A549 (cell line): ENCODE data around the gene KCNC2. TPM values are rescaled to one million over a fixed set of nuclear protein-coding genes. Genes with fewer than 3 reads are reported as not detected.

Experiments used
- ATAC-seq, 2 experiments: fragments of 200-7000 bp in 1 of 2; fragments of >200 bp in 1 of 2; cut with Nextera tagmentation in 1 of 2; cut with Tn5 transposase in 1 of 2; 3 replicates each; pipeline versions ENCODE4 v1.8.0 to v1.9.1; 2018 to 2020; ENCODE audit warnings: mild to moderate bottlenecking in 1 of 2, moderate library complexity in 1 of 2
- CTCF ChIA-PET: fragments of 300-600 bp; sonication (Branson Sonifier 250); formaldehyde crosslinking; extraction: SDS; loops from one replicate; lab custom pipeline; 2021; ENCODE audit warnings: antibody characterized with exemption, inconsistent platforms; lab: Yijun Ruan, JAX
- POLR2A ChIA-PET: fragments of 350-600 bp; formaldehyde crosslinking; extraction: SDS; loops from one replicate; lab custom pipeline; 2021; ENCODE audit warnings: antibody characterized with exemption, inconsistent platforms; lab: Yijun Ruan, JAX
- DNase-seq, 2 experiments: peaks; one replicate each; pipeline versions ENCODE4 v3.0.0 to v3.0.0-alpha.2; 2011 to 2016; ENCODE audit warnings: low read depth in 1 of 2, low spot score in 1 of 2
- FAIRE-seq: peaks from 2 replicates; lab custom pipeline; 2011; peaks lifted over from hg19 to GRCh38; lab: Jason Lieb, UNC
- H3K27ac ChIP-seq, 2 experiments: fragments of >200 bp; sonication (Bioruptor Twin); formaldehyde crosslinking; 3 replicates each; pipeline ENCODE4 v1.5.1; 2016 to 2017
- H3K4me1 ChIP-seq: fragments of >200 bp; sonication (Bioruptor Twin); formaldehyde crosslinking; 3 replicates; pipeline ENCODE4 v1.6.1; 2016
- H3K4me2 ChIP-seq: fragments of >200 bp; sonication (Bioruptor Twin); formaldehyde crosslinking; 3 replicates; pipeline ENCODE4 v1.6.1; 2016
- H3K4me3 ChIP-seq: fragments of >200 bp; sonication (Bioruptor Twin); formaldehyde crosslinking; 3 replicates; pipeline ENCODE4 v1.5.1; 2016
- H3K9me3 ChIP-seq: fragments of >200 bp; sonication (Bioruptor Twin); formaldehyde crosslinking; 3 replicates; pipeline ENCODE4 v1.6.1; 2016
- CBX2 ChIP-seq: fragments of 200-600 bp; sonication (generic); IDR thresholded peaks from 2 replicates; pipeline ENCODE4 v1.6.1; 2016; ENCODE audit warnings: low read depth, mild to moderate bottlenecking, borderline replicate concordance
- CHD2 ChIP-seq: fragments of 150-350 bp; IDR thresholded peaks from 2 replicates; pipeline ENCODE4 v1.6.1; 2014; ENCODE audit warnings: low read length; ENCODE audit not compliant: partially characterized antibody
- EHF ChIP-seq: fragments of 250-450 bp; sonication (Bioruptor Pico); IDR thresholded peaks from 2 replicates; pipeline ENCODE4 v1.5.0; 2020; ENCODE audit warnings: mild to moderate bottlenecking
- ELK1 ChIP-seq: fragments of 150-350 bp; IDR thresholded peaks from 2 replicates; pipeline ENCODE4 v1.6.1; 2014; ENCODE audit warnings: low read depth, mild to moderate bottlenecking, low read length
- EP300 ChIP-seq, 2 experiments: fragments of >200 bp; sonication (Bioruptor Twin); formaldehyde crosslinking; IDR thresholded peaks; 2 replicates in 1 of 2; 3 replicates in 1 of 2; pipeline ENCODE4 v1.6.1; 2016 to 2017
- GATA3 ChIP-seq: IDR thresholded peaks from 2 replicates; pipeline ENCODE4 v1.6.1; 2012; ENCODE audit warnings: borderline replicate concordance
- HEYL ChIP-seq: fragments of 250-450 bp; sonication (Bioruptor Pico); IDR thresholded peaks from 2 replicates; pipeline ENCODE4 v1.8.0; 2021; ENCODE audit warnings: mild to moderate bottlenecking, moderate library complexity
- HOXA7 ChIP-seq: fragments of 250-450 bp; sonication (Bioruptor Pico); IDR thresholded peaks from 2 replicates; pipeline ENCODE4 v1.5.0; 2020; ENCODE audit warnings: mild to moderate bottlenecking, moderate library complexity
- JUN ChIP-seq, 2 experiments: fragments of >200 bp; sonication (Bioruptor Twin); formaldehyde crosslinking; IDR thresholded peaks; 2 replicates in 1 of 2; 3 replicates in 1 of 2; pipeline ENCODE4 v1.6.1; 2016 to 2017
- KDM5A ChIP-seq: fragments of 200-600 bp; sonication (generic); IDR thresholded peaks from 2 replicates; pipeline ENCODE4 v1.6.1; 2016; ENCODE audit warnings: antibody characterized with exemption, mild to moderate bottlenecking
- NPAS2 ChIP-seq: fragments of 250-450 bp; sonication (Bioruptor Pico); IDR thresholded peaks from 2 replicates; pipeline ENCODE4 v1.8.0; 2022; ENCODE audit warnings: mild to moderate bottlenecking, moderate library complexity, borderline replicate concordance
- PBX3 ChIP-seq: IDR thresholded peaks from 2 replicates; pipeline ENCODE4 v1.6.1; 2012
- RARB ChIP-seq: fragments of 250-450 bp; sonication (Bioruptor Pico); IDR thresholded peaks from 2 replicates; pipeline ENCODE4 v1.8.0; 2021; ENCODE audit warnings: mild to moderate bottlenecking, moderate library complexity
- SREBF2 ChIP-seq: fragments of 450-650 bp; IDR thresholded peaks from 2 replicates; pipeline ENCODE4 v1.6.1; 2014; ENCODE audit warnings: mild to moderate bottlenecking, moderate library complexity
- TFCP2L1 ChIP-seq: fragments of 250-450 bp; sonication (Bioruptor Pico); IDR thresholded peaks from 2 replicates; pipeline ENCODE4 v1.5.0; 2021; ENCODE audit warnings: mild to moderate bottlenecking
- TP53 ChIP-seq: fragments of 250-450 bp; sonication (Bioruptor Pico); IDR thresholded peaks from 2 replicates; pipeline ENCODE4 v1.5.0; 2021; ENCODE audit warnings: mild to moderate bottlenecking, moderate library complexity
- ZSCAN20 ChIP-seq: fragments of 250-450 bp; sonication (Bioruptor Pico); IDR thresholded peaks from 2 replicates; pipeline ENCODE4 v1.8.0; 2022; ENCODE audit warnings: mild to moderate bottlenecking, moderate library complexity
- WGBS: methylation state at CpG from one replicate; pipeline ENCODE4 v1.1.6; 2017; ENCODE audit errors: missing lambda C conversion rate; 5-methylcytosine and 5-hydroxymethylcytosine counted together
- polyA plus RNA-seq, 4 experiments: library from polyadenylated mRNA; depleted of rRNA in 3 of 4; stranded (reverse); fragments of >200 nt; fragmentation: RNase III in 1 of 4; extraction: RNeasy Plus Mini Kit Qiagen cat#74134 plus additional on column Dnase treatment in 1 of 4; gene quantifications; 2 replicates in 3 of 4; 3 replicates in 1 of 4; pipeline ENCODE4 v1.2.3, GENCODE V29; 2011 to 2017
- TF ChIP-seq, protein P1 (sequence below): IDR thresholded peaks from 2 replicates; pipeline ENCODE4 v1.6.1; 2012
- TF ChIP-seq, protein P2 (sequence below): fragments of >200 bp; sonication (Bioruptor Twin); formaldehyde crosslinking; IDR thresholded peaks from 3 replicates; pipeline ENCODE4 v1.5.1; 2016
- TF ChIP-seq, protein P3 (sequence below): fragments of 200-600 bp; sonication (generic); IDR thresholded peaks from 2 replicates; pipeline ENCODE4 v1.6.1; 2016; ENCODE audit warnings: antibody characterized with exemption, mild to moderate bottlenecking, moderate library complexity

KCNC2 gene
- polyA plus RNA-seq, 2 of the 4 experiments (the other 2 are of a cell fraction) = not detected

DNA sequence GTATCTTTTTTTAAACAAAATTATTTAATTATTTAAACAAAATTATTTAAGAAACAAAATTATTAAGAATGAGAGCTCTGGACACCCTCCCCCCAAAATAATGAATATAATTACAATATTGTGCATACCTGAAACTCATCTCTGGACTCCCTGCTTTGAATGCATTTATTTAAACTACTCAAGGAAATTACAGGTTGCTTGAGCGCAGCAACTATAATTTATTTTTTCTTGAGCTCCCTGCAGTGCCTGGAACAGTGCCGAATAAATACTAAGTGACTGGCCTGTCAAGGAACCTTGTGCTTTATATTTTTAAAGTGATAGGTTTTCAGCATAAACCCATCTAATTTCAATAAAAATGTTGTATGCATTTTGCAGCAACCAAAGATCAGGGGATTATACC lies 93.9 kb downstream of the KCNC2 start:
- 78% methylated on average over 2 of the region's 2 CpGs for WGBS
- ChIA-PET POLR2A (no interaction called here), CTCF (no interaction called here)
- no peaks in the 10 kb centered on the region for H3K4me1 ChIP-seq
- DNase-seq (no peak), ATAC-seq (no peak), FAIRE-seq (no peak)
- H3K4me2 ChIP-seq = no peak overlapping the region
- H3K9me3 ChIP-seq = no peaks in the 10 kb centered on the region
- no peak overlapping the region for H3K27ac ChIP-seq
- H3K4me3 ChIP-seq = no peak overlapping the region
- TF ChIP-seq ZSCAN20 = no peak
- TF ChIP-seq CBX2 = no peak
- TF ChIP-seq HOXA7 (CRISPR knock-in tag) = no peak
- no peak for TF ChIP-seq CHD2
- no peak for TF ChIP-seq GATA3
- TF ChIP-seq KDM5A = no peak
- no peak for TF ChIP-seq TFCP2L1 (CRISPR knock-in tag)
- TF ChIP-seq TP53 = no peak
- TF ChIP-seq SREBF2 = no peak
- no peak for TF ChIP-seq EP300 (IDR thresholded peaks at IDR 0.05)
- no peak for TF ChIP-seq HEYL (CRISPR knock-in tag)
- TF ChIP-seq, protein P1, sequence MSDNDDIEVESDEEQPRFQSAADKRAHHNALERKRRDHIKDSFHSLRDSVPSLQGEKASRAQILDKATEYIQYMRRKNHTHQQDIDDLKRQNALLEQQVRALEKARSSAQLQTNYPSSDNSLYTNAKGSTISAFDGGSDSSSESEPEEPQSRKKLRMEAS = no peak
- TF ChIP-seq, protein P2, sequence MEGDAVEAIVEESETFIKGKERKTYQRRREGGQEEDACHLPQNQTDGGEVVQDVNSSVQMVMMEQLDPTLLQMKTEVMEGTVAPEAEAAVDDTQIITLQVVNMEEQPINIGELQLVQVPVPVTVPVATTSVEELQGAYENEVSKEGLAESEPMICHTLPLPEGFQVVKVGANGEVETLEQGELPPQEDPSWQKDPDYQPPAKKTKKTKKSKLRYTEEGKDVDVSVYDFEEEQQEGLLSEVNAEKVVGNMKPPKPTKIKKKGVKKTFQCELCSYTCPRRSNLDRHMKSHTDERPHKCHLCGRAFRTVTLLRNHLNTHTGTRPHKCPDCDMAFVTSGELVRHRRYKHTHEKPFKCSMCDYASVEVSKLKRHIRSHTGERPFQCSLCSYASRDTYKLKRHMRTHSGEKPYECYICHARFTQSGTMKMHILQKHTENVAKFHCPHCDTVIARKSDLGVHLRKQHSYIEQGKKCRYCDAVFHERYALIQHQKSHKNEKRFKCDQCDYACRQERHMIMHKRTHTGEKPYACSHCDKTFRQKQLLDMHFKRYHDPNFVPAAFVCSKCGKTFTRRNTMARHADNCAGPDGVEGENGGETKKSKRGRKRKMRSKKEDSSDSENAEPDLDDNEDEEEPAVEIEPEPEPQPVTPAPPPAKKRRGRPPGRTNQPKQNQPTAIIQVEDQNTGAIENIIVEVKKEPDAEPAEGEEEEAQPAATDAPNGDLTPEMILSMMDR = no peak
- TF ChIP-seq, protein P3, sequence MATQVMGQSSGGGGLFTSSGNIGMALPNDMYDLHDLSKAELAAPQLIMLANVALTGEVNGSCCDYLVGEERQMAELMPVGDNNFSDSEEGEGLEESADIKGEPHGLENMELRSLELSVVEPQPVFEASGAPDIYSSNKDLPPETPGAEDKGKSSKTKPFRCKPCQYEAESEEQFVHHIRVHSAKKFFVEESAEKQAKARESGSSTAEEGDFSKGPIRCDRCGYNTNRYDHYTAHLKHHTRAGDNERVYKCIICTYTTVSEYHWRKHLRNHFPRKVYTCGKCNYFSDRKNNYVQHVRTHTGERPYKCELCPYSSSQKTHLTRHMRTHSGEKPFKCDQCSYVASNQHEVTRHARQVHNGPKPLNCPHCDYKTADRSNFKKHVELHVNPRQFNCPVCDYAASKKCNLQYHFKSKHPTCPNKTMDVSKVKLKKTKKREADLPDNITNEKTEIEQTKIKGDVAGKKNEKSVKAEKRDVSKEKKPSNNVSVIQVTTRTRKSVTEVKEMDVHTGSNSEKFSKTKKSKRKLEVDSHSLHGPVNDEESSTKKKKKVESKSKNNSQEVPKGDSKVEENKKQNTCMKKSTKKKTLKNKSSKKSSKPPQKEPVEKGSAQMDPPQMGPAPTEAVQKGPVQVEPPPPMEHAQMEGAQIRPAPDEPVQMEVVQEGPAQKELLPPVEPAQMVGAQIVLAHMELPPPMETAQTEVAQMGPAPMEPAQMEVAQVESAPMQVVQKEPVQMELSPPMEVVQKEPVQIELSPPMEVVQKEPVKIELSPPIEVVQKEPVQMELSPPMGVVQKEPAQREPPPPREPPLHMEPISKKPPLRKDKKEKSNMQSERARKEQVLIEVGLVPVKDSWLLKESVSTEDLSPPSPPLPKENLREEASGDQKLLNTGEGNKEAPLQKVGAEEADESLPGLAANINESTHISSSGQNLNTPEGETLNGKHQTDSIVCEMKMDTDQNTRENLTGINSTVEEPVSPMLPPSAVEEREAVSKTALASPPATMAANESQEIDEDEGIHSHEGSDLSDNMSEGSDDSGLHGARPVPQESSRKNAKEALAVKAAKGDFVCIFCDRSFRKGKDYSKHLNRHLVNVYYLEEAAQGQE = no peak
- no peak for TF ChIP-seq RARB (CRISPR knock-in tag)
- TF ChIP-seq PBX3 = no peak
- TF ChIP-seq EHF (CRISPR knock-in tag) = no peak
- no peak for TF ChIP-seq NPAS2 (CRISPR knock-in tag)

- no peak for FAIRE-seq
- CTCF ChIA-PET = no interaction called here
- H3K27ac ChIP-seq = no peak overlapping the region
- POLR2A ChIA-PET = no interaction called here
- no peak for DNase-seq
- no peaks in the 10 kb centered on the region for H3K4me1 ChIP-seq
- WGBS = 82% methylated on average over 6 of the region's 6 CpGs
- H3K4me2 ChIP-seq = no peak overlapping the region
- no peak for ATAC-seq
- no peak overlapping the region for H3K4me3 ChIP-seq
- TF ChIP-seq JUN (IDR thresholded peaks at IDR 0.05) (no peak), ELK1 (no peak)
- H3K9me3 ChIP-seq = no peaks in the 10 kb centered on the region
Measured at GRCh38 chr12:75103822-75104221, 105.8 kb downstream of the KCNC2 start.
